ENCODE results near the gene ROBO2.

GRCh38 chr3:77326586-77326985 lies 286.7 kb downstream of the ROBO2 start:
- TF ChIP-seq CTCF (IDR thresholded peaks at IDR 0.05): no peak
- no peak for TF ChIP-seq POLR2AphosphoS5 (IDR thresholded peaks at IDR 0.05)
